WTC11 (cell line): ENCODE measurements around the gene TBC1D23.
"Not testable (repeated sequence)": the region's sequence is repeated elsewhere in the genome, so short reads cannot be mapped to it uniquely, and the experiment has no call there.

Experiments
- ATF1 ChIP-seq: sonication (generic); formaldehyde crosslinking; IDR thresholded peaks from 2 replicates; pipeline ENCODE4 v1.8.1; 2023; ENCODE audit warnings: mild to moderate bottlenecking, moderate library complexity, missing genetic modification reagents
- CTCF ChIP-seq: fragments of 200-600 bp; IDR thresholded peaks from 2 replicates; pipeline ENCODE4 v1.8.0; 2022; ENCODE audit warnings: antibody characterized with exemption
- PRDM15 ChIP-seq: sonication (generic); formaldehyde crosslinking; IDR thresholded peaks from 2 replicates; pipeline ENCODE4 v1.8.0; 2022; ENCODE audit warnings: missing genetic modification reagents
- ZNF512 ChIP-seq: sonication (generic); formaldehyde crosslinking; IDR thresholded peaks from 2 replicates; pipeline ENCODE4 v1.8.1; 2022; ENCODE audit warnings: missing genetic modification reagents, borderline replicate concordance

GRCh38 chr3:100351770-100352169 is 91.0 kb downstream of the TBC1D23 start:
- TF ChIP-seq CTCF; PRDM15; ATF1 (CRISPR knock-in tag); ZNF512: not testable (repeated sequence)
